ENCODE data around the gene SGPP2.

DNA sequence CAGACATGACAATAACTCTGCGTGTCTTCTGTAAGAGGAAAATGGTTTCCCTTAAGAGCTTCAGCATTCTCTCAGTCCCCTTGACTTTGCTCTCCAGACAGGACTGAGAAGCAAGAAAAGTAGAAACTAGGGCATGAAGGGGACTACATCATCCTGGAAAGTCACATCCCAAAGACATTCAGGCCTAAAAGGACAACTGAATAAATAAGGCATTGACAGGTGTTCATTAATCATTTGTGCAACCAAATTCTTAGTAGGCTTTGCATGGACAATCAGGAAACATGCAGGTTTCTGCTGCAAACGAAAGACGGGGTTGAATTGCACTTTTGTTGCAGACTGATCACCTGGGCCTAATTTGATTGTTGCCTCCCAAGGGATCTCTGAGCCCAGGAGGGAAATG, 1.2 kb upstream of the SGPP2 start:
- TF ChIP-seq, protein P1, sequence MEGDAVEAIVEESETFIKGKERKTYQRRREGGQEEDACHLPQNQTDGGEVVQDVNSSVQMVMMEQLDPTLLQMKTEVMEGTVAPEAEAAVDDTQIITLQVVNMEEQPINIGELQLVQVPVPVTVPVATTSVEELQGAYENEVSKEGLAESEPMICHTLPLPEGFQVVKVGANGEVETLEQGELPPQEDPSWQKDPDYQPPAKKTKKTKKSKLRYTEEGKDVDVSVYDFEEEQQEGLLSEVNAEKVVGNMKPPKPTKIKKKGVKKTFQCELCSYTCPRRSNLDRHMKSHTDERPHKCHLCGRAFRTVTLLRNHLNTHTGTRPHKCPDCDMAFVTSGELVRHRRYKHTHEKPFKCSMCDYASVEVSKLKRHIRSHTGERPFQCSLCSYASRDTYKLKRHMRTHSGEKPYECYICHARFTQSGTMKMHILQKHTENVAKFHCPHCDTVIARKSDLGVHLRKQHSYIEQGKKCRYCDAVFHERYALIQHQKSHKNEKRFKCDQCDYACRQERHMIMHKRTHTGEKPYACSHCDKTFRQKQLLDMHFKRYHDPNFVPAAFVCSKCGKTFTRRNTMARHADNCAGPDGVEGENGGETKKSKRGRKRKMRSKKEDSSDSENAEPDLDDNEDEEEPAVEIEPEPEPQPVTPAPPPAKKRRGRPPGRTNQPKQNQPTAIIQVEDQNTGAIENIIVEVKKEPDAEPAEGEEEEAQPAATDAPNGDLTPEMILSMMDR (conservative IDR thresholded peaks at IDR 0.05; ENCODE audit: low read length): no peak
- TF ChIP-seq EZH2phosphoT487 (IDR thresholded peaks at IDR 0.05; ENCODE audit: borderline replicate concordance, low read depth, low read length): no peak
